ENCODE measurements around the gene B3GALT4.

The B3GALT4 gene

DNA sequence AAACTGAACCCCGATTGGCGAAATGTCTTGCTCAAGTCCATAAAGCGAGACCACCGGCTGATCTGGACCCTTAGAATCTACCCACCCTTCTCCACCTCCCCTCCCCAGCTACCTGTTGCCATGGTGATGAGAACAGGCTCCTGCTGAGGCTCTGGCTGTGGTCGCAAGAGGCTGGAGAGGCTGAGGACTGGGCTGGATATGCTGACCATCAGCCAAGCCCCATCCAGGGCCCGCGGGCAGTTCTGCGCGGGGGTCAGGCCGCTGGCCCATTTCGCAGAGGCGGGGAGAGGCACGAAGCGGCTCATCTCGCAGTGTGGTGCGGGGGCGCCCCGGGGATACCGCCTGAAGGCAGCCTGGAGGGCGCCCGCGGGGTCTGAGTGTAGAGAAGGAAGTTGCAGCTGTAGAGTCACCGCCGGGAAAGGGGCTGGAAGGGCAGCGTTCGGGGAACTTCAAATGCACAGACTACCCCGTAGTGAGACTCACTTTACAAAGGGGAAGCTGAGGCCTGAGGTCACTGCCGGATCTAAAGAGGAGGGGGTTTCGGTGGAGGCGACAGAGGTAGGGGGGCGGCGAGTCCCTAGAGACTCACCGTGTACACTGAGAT lies 36.3 kb downstream of the B3GALT4 start:
- peak overlapping the region; percentile 79 for H3K27ac ChIP-seq (ENCODE audit: extremely low read depth, low read depth, low read length)
- H3K4me3 ChIP-seq (ENCODE audit: low read depth, low read length), result peak overlapping the region; percentile 61
- POLR2A ChIA-PET, result interaction anchor here (0.9 to 5.0 kb wide), 14 partner anchors 9 to 341 kb away, joined by 3 to 50 read pairs (median 8); partner anchors contain the start of genes B3GALT4, PFDN6, RGL2 and RPS18
- H3K4me1 ChIP-seq (ENCODE audit: control insufficient read depth, insufficient read depth, low read length), result peaks cover 5% of the 10 kb centered on the region
- H3K36me3 ChIP-seq (ENCODE audit: control insufficient read depth in 2 of 2, insufficient read depth in 1 of 2, low read length in 2 of 2), result peaks cover 0 to 10% of the 10 kb centered on the region in 2 experiments; a peak in 2 of 3 replicates
- CTCF ChIA-PET, result interaction anchor here (0.7 to 7.0 kb wide), 11 partner anchors 11 to 78 kb away, joined by 3 to 53 read pairs (median 8); partner anchors contain the start of genes B3GALT4 and RGL2
- no peaks in the 10 kb centered on the region for H3K9me3 ChIP-seq (ENCODE audit: control insufficient read depth, insufficient read depth, low read depth, low read length)
- TF ChIP-seq ZNF335 (tag by site-specific recombination; conservative IDR thresholded peaks at IDR 0.05) (peak; percentile 93), ZFP69B (tag by site-specific recombination; IDR thresholded peaks at IDR 0.05) (no peak), CTCF (tag by site-specific recombination; IDR thresholded peaks at IDR 0.05) (peak; percentile 22), MZF1 (tag by site-specific recombination; IDR thresholded peaks at IDR 0.05; ENCODE audit: borderline replicate concordance) (no peak), ZNF302 (tag by site-specific recombination; IDR thresholded peaks at IDR 0.05; ENCODE audit: low read depth) (no peak), EGR2 (tag by site-specific recombination; IDR thresholded peaks at IDR 0.05; ENCODE audit: low read depth) (peak; percentile 81), ZEB2 (tag by site-specific recombination; IDR thresholded peaks at IDR 0.05) (0 out of 2 replicates have a peak, but pooled peaks have one; percentile 34), ZNF585B (tag by site-specific recombination; IDR thresholded peaks at IDR 0.05) (no peak), ZIC2 (tag by site-specific recombination; IDR thresholded peaks at IDR 0.05) (peak; percentile 92), ZNF747 (tag by site-specific recombination; IDR thresholded peaks at IDR 0.05) (no peak), SCRT2 (tag by site-specific recombination; IDR thresholded peaks at IDR 0.05) (peak; percentile 81), GLIS1 (tag by site-specific recombination; IDR thresholded peaks at IDR 0.05) (peak; percentile 69; the same call in 1 of the 2 replicates), ZNF677 (tag by site-specific recombination; IDR thresholded peaks at IDR 0.05) (no peak), ZNF16 (tag by site-specific recombination; IDR thresholded peaks at IDR 0.05; ENCODE audit: low read depth) (no peak), ZNF423 (tag by site-specific recombination; IDR thresholded peaks at IDR 0.05) (peak; percentile 73), ZNF280D (tag by site-specific recombination; IDR thresholded peaks at IDR 0.05) (no peak), ZFP37 (tag by site-specific recombination; IDR thresholded peaks at IDR 0.05) (peak; percentile 60; the same call in 1 of the 2 replicates), KLF7 (tag by site-specific recombination; IDR thresholded peaks at IDR 0.05; ENCODE audit: borderline replicate concordance) (0 out of 2 replicates have a peak, but pooled peaks have one; percentile 5), RBAK (tag by site-specific recombination; IDR thresholded peaks at IDR 0.05) (0 out of 2 replicates have a peak, but pooled peaks have one; percentile 25), IKZF3 (tag by site-specific recombination; IDR thresholded peaks at IDR 0.05) (peak; percentile 22; the same call in 1 of the 2 replicates), ZBTB11 (tag by site-specific recombination; conservative IDR thresholded peaks at IDR 0.05; ENCODE audit: low read depth) (peak; percentile 47; the same call in 1 of the 2 replicates), ZNF391 (tag by site-specific recombination; IDR thresholded peaks at IDR 0.05; ENCODE audit: borderline replicate concordance, low read depth) (0 out of 2 replicates have a peak, but pooled peaks have one; percentile 29), ZBTB7A (tag by site-specific recombination; IDR thresholded peaks at IDR 0.05; ENCODE audit: low read depth) (0 out of 2 replicates have a peak, but pooled peaks have one; percentile 15)
- TF ChIP-seq, protein P1, sequence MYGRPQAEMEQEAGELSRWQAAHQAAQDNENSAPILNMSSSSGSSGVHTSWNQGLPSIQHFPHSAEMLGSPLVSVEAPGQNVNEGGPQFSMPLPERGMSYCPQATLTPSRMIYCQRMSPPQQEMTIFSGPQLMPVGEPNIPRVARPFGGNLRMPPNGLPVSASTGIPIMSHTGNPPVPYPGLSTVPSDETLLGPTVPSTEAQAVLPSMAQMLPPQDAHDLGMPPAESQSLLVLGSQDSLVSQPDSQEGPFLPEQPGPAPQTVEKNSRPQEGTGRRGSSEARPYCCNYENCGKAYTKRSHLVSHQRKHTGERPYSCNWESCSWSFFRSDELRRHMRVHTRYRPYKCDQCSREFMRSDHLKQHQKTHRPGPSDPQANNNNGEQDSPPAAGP (tag by site-specific recombination; IDR thresholded peaks at IDR 0.05), result peak; percentile 35; the same call in 1 of the 2 replicates
